CD4-positive, alpha-beta T cell treated with Interleukin-17A for 1 hour (primary cell): ENCODE data around the gene IMPDH1.

Experiments
- DNase-seq: peaks from one replicate; pipeline ENCODE4 v3.0.0-alpha.2; 2020

IMPDH1 gene

GRCh38 chr7:128358233-128358632 lies 51.5 kb downstream of the IMPDH1 start:
- no peak for DNase-seq

- DNase-seq = no peak
These were observed 52.6 kb downstream of the IMPDH1 start for GRCh38 chr7:128357217-128357613.

DNA sequence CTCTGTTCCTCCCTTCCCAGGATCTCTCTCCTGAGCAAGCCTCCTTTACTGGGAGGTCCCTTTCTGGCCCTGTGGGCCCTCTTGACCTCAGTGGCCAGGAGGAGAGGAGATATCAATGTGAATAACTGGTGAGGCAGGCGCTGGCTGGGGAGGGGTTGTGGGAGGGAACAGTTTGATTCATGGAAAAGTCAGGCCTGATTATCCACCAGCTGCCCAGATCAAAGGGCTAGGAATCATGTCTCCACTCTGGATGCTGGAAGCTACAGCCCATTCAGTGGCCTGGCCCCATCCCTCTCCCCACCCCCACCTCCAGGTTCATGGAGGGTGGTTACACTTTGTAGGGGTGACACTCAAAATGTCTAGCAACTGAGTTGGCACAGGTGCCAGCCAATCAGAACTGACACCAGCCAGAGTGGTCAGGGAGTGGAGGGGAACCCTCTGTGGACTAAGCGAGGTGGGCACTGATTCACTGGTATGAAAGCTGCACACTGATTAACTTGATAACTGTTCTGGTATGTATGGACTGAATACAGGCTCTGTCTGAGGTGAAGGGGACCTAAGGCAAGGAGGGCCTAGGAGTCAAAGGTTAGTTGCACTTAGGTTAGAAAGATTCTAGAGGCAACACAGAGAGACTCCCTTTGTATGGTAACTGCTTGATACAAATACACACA lies 53.1 kb downstream of the IMPDH1 start:
- DNase-seq = no peak

- DNase-seq = no peak
These were observed 56.2 kb downstream of the IMPDH1 start for GRCh38 chr7:128353610-128354009.

GRCh38 chr7:128353189-128353588 lies 56.6 kb downstream of the IMPDH1 start:
- DNase-seq = no peak

GRCh38 chr7:128352636-128353035 lies 57.1 kb downstream of the IMPDH1 start:
- DNase-seq = no peak

DNA sequence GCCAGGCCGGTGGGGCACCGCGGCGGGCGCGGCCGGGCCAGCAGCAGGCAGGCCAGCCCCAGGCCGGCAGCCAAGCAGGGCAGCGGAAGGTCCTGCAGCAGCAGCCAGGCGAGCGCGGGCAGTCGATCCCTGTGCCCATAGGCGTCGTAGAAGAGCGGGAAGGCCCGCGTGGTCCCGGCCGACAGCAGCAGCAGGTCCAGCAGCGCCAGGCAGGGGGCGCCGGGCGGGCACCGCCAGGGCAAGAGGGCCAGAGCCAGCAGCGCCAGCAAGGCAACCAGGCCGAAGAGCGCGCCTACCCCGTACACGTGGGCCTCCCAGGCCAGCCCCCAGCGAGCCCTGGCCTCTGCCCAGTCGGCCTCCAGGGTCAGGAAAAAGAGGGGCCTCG lies 57.6 kb downstream of the IMPDH1 start:
- peak; percentile 18 for DNase-seq

GRCh38 chr7:128351296-128352152 lies 58.3 kb downstream of the IMPDH1 start:
- peak; percentile 8 for DNase-seq

- DNase-seq = no peak
These were observed 59.0 kb downstream of the IMPDH1 start for GRCh38 chr7:128350708-128351295.

GRCh38 chr7:128349466-128349825 lies 60.3 kb downstream of the IMPDH1 start:
- DNase-seq = no peak

DNA sequence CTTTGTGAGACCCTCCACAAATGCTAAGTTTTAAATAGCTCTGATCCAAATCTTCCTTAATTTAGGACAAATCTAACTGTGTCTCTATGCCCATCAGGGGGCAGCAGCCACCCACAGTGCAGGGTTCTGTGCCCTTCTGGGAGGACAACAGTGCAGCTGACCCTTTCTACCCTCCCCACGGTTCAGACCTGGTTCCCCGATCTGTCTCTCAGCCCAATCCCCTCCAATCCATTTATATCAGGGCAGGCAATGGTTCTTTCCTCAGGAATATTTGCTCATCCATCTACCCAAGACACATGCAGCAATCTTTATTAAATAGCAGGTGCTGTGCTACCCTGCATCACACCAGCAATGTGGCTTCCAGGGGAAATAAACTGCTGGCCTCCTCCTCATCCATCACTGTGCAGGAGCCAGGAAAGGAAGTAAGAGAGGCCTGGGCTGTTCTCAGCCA lies 62.1 kb downstream of the IMPDH1 start:
- peak; percentile 49 for DNase-seq

- no peak for DNase-seq
These were observed 65.4 kb downstream of the IMPDH1 start for GRCh38 chr7:128344431-128344774.

- DNase-seq = peak; percentile 93
These were observed 66.0 kb downstream of the IMPDH1 start, which contains the start of gene RBM28 for GRCh38 chr7:128343554-128344430. Gene RBM28 (minus strand): TSS chr7:128343908. CDS start chr7:128343793, 115 bp downstream.
